H1 (cell line): ENCODE data around the gene STRN4. TPM values are rescaled to one million over a fixed set of nuclear protein-coding genes. Genes with fewer than 3 reads are reported as not detected.

Experiments used
- CTCF ChIA-PET: fragments of 300-600 bp; sonication (Branson Sonifier 250); formaldehyde crosslinking; loops from one replicate; lab custom pipeline; 2021; ENCODE audit not compliant: partially characterized antibody; lab: Charles Lee
- POLR2A ChIA-PET: fragments of 300-600 bp; sonication (Branson Sonifier 250); formaldehyde crosslinking; loops from one replicate; lab custom pipeline; 2021; ENCODE audit warnings: inconsistent platforms; ENCODE audit not compliant: partially characterized antibody; lab: Charles Lee
- DNase-seq, 2 experiments: peaks; one replicate each; pipeline versions ENCODE4 v3.0.0 to v3.0.0-alpha.2; 2010 to 2022; ENCODE audit warnings: low spot score in 2 of 2, low read depth in 1 of 2, mixed read lengths in 1 of 2
- FAIRE-seq: peaks from 2 replicates; lab custom pipeline; 2011; peaks lifted over from hg19 to GRCh38; lab: Jason Lieb, UNC
- H2AFZ ChIP-seq: 2 replicates; pipeline ENCODE4 v1.8.1; 2012; ENCODE audit warnings: low read length, inconsistent platforms
- H2AK5ac ChIP-seq: 2 replicates; pipeline ENCODE4 v1.6.1; 2013; ENCODE audit warnings: low read depth, low read length
- H2BK120ac ChIP-seq: replicated peaks from 2 replicates; pipeline ENCODE3; 2013; ENCODE audit warnings: low read depth, low read length, inconsistent platforms
- H2BK12ac ChIP-seq: 2 replicates; pipeline ENCODE4 v1.6.1; 2013; ENCODE audit warnings: low read depth, low read length
- H2BK15ac ChIP-seq: 2 replicates; pipeline ENCODE4 v1.6.1; 2013; ENCODE audit warnings: low read length
- H2BK20ac ChIP-seq: 2 replicates; pipeline ENCODE4 v1.6.1; 2013; ENCODE audit warnings: low read length
- H2BK5ac ChIP-seq: 2 replicates; pipeline ENCODE4 v1.6.1; 2013; ENCODE audit warnings: low read depth, low read length
- H3K14ac ChIP-seq: 2 replicates; pipeline ENCODE4 v1.6.1; 2013; ENCODE audit warnings: inconsistent platforms; ENCODE audit not compliant: insufficient read length
- H3K18ac ChIP-seq: 2 replicates; pipeline ENCODE4 v1.6.1; 2013; ENCODE audit warnings: low read length; ENCODE audit errors: extremely low read depth
- H3K23ac ChIP-seq: 2 replicates; pipeline ENCODE4 v1.6.1; 2013; ENCODE audit warnings: inconsistent platforms; ENCODE audit not compliant: insufficient read length
- H3K23me2 ChIP-seq: 2 replicates; pipeline ENCODE4 v1.6.1; 2013; ENCODE audit warnings: low read depth, low read length
- H3K27ac ChIP-seq: 2 replicates; pipeline ENCODE4 v1.6.1; 2011; ENCODE audit warnings: low read depth, low read length, inconsistent platforms
- H3K27me3 ChIP-seq, 4 experiments: replicated peaks in 1 of 4; 1 replicate in 1 of 4; 2 replicates in 3 of 4; pipeline versions ENCODE4 v1.6.1 to v1.8.1; 2011 to 2013; ENCODE audit warnings: low read length in 3 of 4, mild to moderate bottlenecking in 3 of 4, inconsistent platforms in 2 of 4, mixed read lengths in 2 of 4, moderate library complexity in 1 of 4; ENCODE audit not compliant: control insufficient read depth in 3 of 4, insufficient read depth in 3 of 4; ENCODE audit errors: extremely low read depth in 1 of 4
- H3K36me3 ChIP-seq, 4 experiments: 2 replicates each; pipeline versions ENCODE4 v1.6.1 to v1.8.1; 2011 to 2013; ENCODE audit warnings: mild to moderate bottlenecking in 4 of 4, low read length in 3 of 4, moderate library complexity in 2 of 4, control low read depth in 1 of 4, inconsistent platforms in 1 of 4; ENCODE audit not compliant: insufficient read depth in 4 of 4, control insufficient read depth in 2 of 4
- H3K4ac ChIP-seq: replicated peaks from 2 replicates; pipeline ENCODE3; 2013; ENCODE audit warnings: low read length, low read depth, mixed read lengths, inconsistent platforms; ENCODE audit not compliant: insufficient read length
- H3K4me1 ChIP-seq, 4 experiments: replicated peaks in 1 of 4; 1 replicate in 1 of 4; 2 replicates in 3 of 4; pipeline versions ENCODE4 v1.6.1 to v1.8.1; 2011 to 2013; ENCODE audit warnings: low read length in 3 of 4, inconsistent platforms in 2 of 4, mixed read lengths in 1 of 4; ENCODE audit not compliant: insufficient read depth in 4 of 4, control insufficient read depth in 3 of 4
- H3K4me2 ChIP-seq, 2 experiments: 2 replicates each; pipeline versions ENCODE4 v1.6.1 to v1.8.1; 2011 to 2013; ENCODE audit warnings: low read depth in 2 of 2, low read length in 2 of 2, control low read depth in 1 of 2, inconsistent platforms in 1 of 2, mild to moderate bottlenecking in 1 of 2; ENCODE audit not compliant: insufficient read depth in 1 of 2
- H3K4me3 ChIP-seq, 4 experiments: fragments of 200-600, 300-600 bp in 1 of 4; sonication (generic), shearing (Covaris generic), sonication (Bioruptor Twin) in 1 of 4; 2 replicates each; pipeline versions ENCODE4 v1.5.1 to v1.8.1; 2011 to 2016; ENCODE audit warnings: low read length in 4 of 4, low read depth in 3 of 4, control low read depth in 2 of 4, inconsistent platforms in 2 of 4, mild to moderate bottlenecking in 2 of 4, mixed read lengths in 1 of 4, moderate library complexity in 1 of 4; ENCODE audit not compliant: insufficient read depth in 2 of 4; ENCODE audit errors: extremely low read depth in 1 of 4
- H3K56ac ChIP-seq: replicated peaks from 2 replicates; pipeline ENCODE3; 2013; ENCODE audit warnings: low read depth, mild to moderate bottlenecking, mixed read lengths, low read length, inconsistent platforms; ENCODE audit not compliant: insufficient read length
- H3K79me1 ChIP-seq: 2 replicates; pipeline ENCODE4 v1.6.1; 2013; ENCODE audit warnings: low read depth, low read length, control low read depth
- H3K79me2 ChIP-seq, 2 experiments: 2 replicates each; pipeline versions ENCODE4 v1.6.1 to v1.8.1; 2012 to 2013; ENCODE audit warnings: low read length in 2 of 2, mild to moderate bottlenecking in 2 of 2, inconsistent platforms in 1 of 2; ENCODE audit not compliant: insufficient read depth in 2 of 2, control insufficient read depth in 1 of 2
- H3K9ac ChIP-seq, 4 experiments: replicated peaks in 1 of 4; 1 replicate in 1 of 4; 2 replicates in 3 of 4; pipeline versions ENCODE4 v1.6.1 to v1.8.1; 2011 to 2013; ENCODE audit warnings: low read depth in 3 of 4, low read length in 3 of 4, control low read depth in 2 of 4, mild to moderate bottlenecking in 2 of 4, moderate library complexity in 2 of 4, inconsistent platforms in 1 of 4; ENCODE audit errors: extremely low read depth in 1 of 4
- H3K9me3 ChIP-seq, 2 experiments: 2 replicates each; pipeline versions ENCODE4 v1.6.1 to v1.8.1; 2012 to 2013; ENCODE audit warnings: mild to moderate bottlenecking in 2 of 2, moderate library complexity in 2 of 2, control low read depth in 1 of 2, inconsistent platforms in 1 of 2, low read depth in 1 of 2, low read length in 1 of 2, mixed read lengths in 1 of 2; ENCODE audit not compliant: insufficient read depth in 2 of 2
- H4K20me1 ChIP-seq, 2 experiments: replicated peaks in 1 of 2; 2 replicates each; pipeline versions ENCODE3 to v1.8.1; 2011 to 2013; ENCODE audit warnings: inconsistent platforms in 2 of 2, low read length in 2 of 2, mild to moderate bottlenecking in 1 of 2; ENCODE audit not compliant: insufficient read depth in 2 of 2, control insufficient read depth in 1 of 2
- H4K5ac ChIP-seq: 2 replicates; pipeline ENCODE4 v1.6.1; 2013; ENCODE audit warnings: low read length, low read depth, mixed read lengths, inconsistent platforms; ENCODE audit not compliant: insufficient read length
- H4K8ac ChIP-seq: 2 replicates; pipeline ENCODE4 v1.8.0; 2013; ENCODE audit warnings: mild to moderate bottlenecking, moderate library complexity, low read length, inconsistent platforms; ENCODE audit not compliant: insufficient read depth; ENCODE audit errors: extremely low read depth
- H4K91ac ChIP-seq: replicated peaks from 2 replicates; pipeline ENCODE3; 2013; ENCODE audit warnings: low read length, mixed read lengths, inconsistent platforms; ENCODE audit not compliant: insufficient read length
- CEBPB ChIP-seq: IDR thresholded peaks from 2 replicates; pipeline ENCODE4 v1.6.1; 2012; ENCODE audit warnings: low read depth, low read length
- EGR1 ChIP-seq: IDR thresholded peaks from 2 replicates; pipeline ENCODE4 v1.6.1; 2011; ENCODE audit warnings: low read depth, low read length, borderline replicate concordance
- PHF8 ChIP-seq: fragments of 200-600 bp; sonication (generic); conservative IDR thresholded peaks from 2 replicates; pipeline ENCODE4 v1.7.1; 2012; ENCODE audit warnings: low read depth, mild to moderate bottlenecking, inconsistent platforms, low read length, moderate library complexity
- RXRA ChIP-seq: IDR thresholded peaks from 2 replicates; pipeline ENCODE4 v1.6.1; 2011; ENCODE audit warnings: low read depth, mild to moderate bottlenecking, low read length, moderate library complexity; ENCODE audit not compliant: insufficient read depth
- SP2 ChIP-seq: IDR thresholded peaks from 2 replicates; pipeline ENCODE4 v1.6.1; 2012; ENCODE audit warnings: mild to moderate bottlenecking, low read length, inconsistent platforms
- SRF ChIP-seq: IDR thresholded peaks from 2 replicates; pipeline ENCODE4 v1.6.1; 2011; ENCODE audit warnings: mild to moderate bottlenecking, low read depth, low read length, moderate library complexity
- WGBS, 2 experiments: shearing (Covaris generic) in 1 of 2; methylation state at CpG; one replicate each; pipeline versions ENCODE4 v1.1.6 to v1.1.7; 2013 to 2015; ENCODE audit warnings: low lambda C conversion rate in 2 of 2, mixed read lengths in 2 of 2, inconsistent platforms in 1 of 2, low coverage in 1 of 2, missing lambda C conversion rate in 1 of 2; ENCODE audit not compliant: insufficient replicate concordance in 2 of 2, insufficient coverage in 1 of 2, insufficient read length in 1 of 2; ENCODE audit errors: extremely low coverage in 1 of 2, missing lambda C conversion rate in 1 of 2; 5-methylcytosine and 5-hydroxymethylcytosine counted together
- polyA plus RNA-seq, 7 experiments: library from polyadenylated mRNA; depleted of rRNA in 3 of 7; stranded (reverse) in 5 of 7; unstranded in 2 of 7; fragments of >200 nt in 5 of 7; fragments of 200-250 nt in 2 of 7; gene quantifications; 1 replicate in 5 of 7; 2 replicates in 1 of 7; 4 replicates in 1 of 7; pipeline versions ENCODE4 v1.2.1 to v1.2.3, GENCODE V29; 2011 to 2013; ENCODE audit warnings: missing spikeins in 2 of 7, mixed read lengths in 2 of 7
- total RNA-seq: library from RNA; stranded (reverse); fragmentation: NEBNext Ultra II Directional; extraction: Animal tissue kit (Norgen Biotek cat#: 25700); gene quantifications from 2 replicates; pipeline ENCODE4 v1.2.1, GENCODE V29; 2021

STRN4 gene
- total and polyA plus RNA-seq, 2 of the 8 experiments (the other 6 are each of a cell fraction or from before 2014, with no cell fraction given) = 120 to 187 TPM

DNA sequence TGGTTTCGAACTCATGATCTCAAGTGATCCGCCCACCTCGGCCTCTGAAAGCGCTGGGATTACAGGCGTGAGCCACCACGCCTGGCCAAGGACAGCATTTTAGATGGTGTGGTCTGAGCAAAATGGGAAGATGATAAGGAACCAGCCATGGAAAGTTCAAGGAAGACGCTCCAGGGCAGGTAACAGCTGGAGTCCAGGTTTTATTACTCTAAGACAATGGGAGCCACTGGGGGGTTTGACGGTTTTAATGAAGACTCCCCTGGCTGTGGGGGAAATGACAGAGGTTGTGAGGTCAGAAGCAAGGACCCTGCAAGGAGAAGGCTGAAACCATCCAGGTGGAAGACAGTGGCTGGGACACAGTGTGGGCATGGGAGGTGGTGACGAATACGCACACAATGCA, 50.2 kb downstream of the STRN4 start:
- H2AK5ac ChIP-seq = no peak overlapping the region
- no peaks in the 10 kb centered on the region for H3K27me3 ChIP-seq
- no peak overlapping the region for H4K91ac ChIP-seq
- no peaks in the 10 kb centered on the region for H3K79me2 ChIP-seq
- FAIRE-seq = no peak
- H2BK15ac ChIP-seq = no peak overlapping the region
- no peak overlapping the region for H2BK20ac ChIP-seq
- H4K20me1 ChIP-seq = peaks cover 14% of the 10 kb centered on the region in 2 experiments
- no peak overlapping the region for H2BK5ac ChIP-seq
- no peak overlapping the region for H2BK12ac ChIP-seq
- H3K36me3 ChIP-seq = peaks cover 36 to 69% (median 59%) of the 10 kb centered on the region in 4 experiments
- TF ChIP-seq PHF8 = no peak
- TF ChIP-seq SRF = no peak
- no peak for TF ChIP-seq SP2
- TF ChIP-seq RXRA = no peak
- TF ChIP-seq EGR1 = no peak
- TF ChIP-seq CEBPB = no peak
- TF ChIP-seq, all 59 proteins: peak for 0
- H2BK120ac ChIP-seq = no peak overlapping the region
- no peaks in the 10 kb centered on the region for H3K9me3 ChIP-seq
- H3K23ac ChIP-seq = no peak overlapping the region
- H3K14ac ChIP-seq = no peak overlapping the region
- no peak overlapping the region for H3K4me2 ChIP-seq
- H3K4me3 ChIP-seq = no peak overlapping the region
- no peak for DNase-seq
- no peak overlapping the region for H2AFZ ChIP-seq
- H3K23me2 ChIP-seq = peaks cover 3% of the 10 kb centered on the region
- peaks cover 2% of the 10 kb centered on the region for H3K79me1 ChIP-seq
- no peak overlapping the region for H3K56ac ChIP-seq
- no peak overlapping the region for H3K27ac ChIP-seq
- H3K4me1 ChIP-seq = peaks cover 0 to 8% (median 6%) of the 10 kb centered on the region in 4 experiments; a peak in 6 of 7 replicates
- H3K4ac ChIP-seq = no peak overlapping the region
- no peak overlapping the region for H4K5ac ChIP-seq
- ChIA-PET CTCF (interaction anchor here (1.1 to 2.6 kb wide), 8 partner anchors 9 to 295 kb away, joined by 3 to 10 read pairs (median 4); no protein-coding TSS in a partner anchor), POLR2A (interaction anchor here (1.3 to 3.3 kb wide), 4 partner anchors 9 to 46 kb away, joined by 3 to 18 read pairs (median 5); partner anchors contain the start of genes DACT3 and PRKD2)
- no peak overlapping the region for H3K9ac ChIP-seq
- no peak overlapping the region for H4K8ac ChIP-seq
- no peak overlapping the region for H3K18ac ChIP-seq
- 91% methylated on average over 10 of the region's 10 CpGs; no CpG with 5 or more reads in 1 of the 2 experiments for WGBS, 2 experiments
